ENCODE data around the gene RALA.

RALA gene, protein sequence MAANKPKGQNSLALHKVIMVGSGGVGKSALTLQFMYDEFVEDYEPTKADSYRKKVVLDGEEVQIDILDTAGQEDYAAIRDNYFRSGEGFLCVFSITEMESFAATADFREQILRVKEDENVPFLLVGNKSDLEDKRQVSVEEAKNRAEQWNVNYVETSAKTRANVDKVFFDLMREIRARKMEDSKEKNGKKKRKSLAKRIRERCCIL

DNA sequence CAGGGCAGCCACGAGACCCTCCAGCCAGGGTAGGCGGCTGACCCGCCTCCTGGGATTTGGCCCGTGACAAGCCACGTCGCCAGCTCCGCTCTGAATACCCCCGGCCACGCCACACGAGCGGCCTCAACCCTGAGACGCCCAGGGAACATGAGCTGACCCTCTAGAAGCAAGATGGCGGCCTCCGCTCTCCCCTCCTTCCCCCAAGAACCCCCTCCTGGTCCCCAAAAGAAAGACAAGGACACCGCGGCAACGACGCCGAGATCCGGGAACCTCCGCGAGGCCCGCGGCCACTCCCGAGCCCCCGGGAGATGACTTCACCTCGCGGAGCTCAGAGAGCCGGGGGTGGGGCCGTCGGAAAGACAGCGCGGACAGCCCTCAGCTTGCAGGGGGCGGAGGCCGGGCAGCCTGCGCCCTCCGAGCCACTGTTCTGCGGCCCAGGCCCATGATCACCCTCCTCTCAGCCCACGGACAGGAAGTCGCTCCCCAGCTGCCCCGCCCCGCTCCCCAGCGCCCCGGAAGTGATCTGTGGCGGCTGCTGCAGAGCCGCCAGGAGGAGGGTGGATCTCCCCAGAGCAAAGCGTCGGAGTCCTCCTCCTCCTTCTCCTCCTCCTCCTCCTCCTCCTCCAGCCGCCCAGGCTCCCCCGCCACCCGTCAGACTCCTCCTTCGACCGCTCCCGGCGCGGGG is at the start of gene RALA:
TSS of gene RALA (plus strand) at position 526 of the 685 bp plus-strand sequence. CDS start 63,096 bp downstream, outside the sequence.
- peak; percentile 76 to 84 for DNase-seq (ENCODE audit: extremely low read depth in 1 of 2, low read depth in 1 of 2)

DNA sequence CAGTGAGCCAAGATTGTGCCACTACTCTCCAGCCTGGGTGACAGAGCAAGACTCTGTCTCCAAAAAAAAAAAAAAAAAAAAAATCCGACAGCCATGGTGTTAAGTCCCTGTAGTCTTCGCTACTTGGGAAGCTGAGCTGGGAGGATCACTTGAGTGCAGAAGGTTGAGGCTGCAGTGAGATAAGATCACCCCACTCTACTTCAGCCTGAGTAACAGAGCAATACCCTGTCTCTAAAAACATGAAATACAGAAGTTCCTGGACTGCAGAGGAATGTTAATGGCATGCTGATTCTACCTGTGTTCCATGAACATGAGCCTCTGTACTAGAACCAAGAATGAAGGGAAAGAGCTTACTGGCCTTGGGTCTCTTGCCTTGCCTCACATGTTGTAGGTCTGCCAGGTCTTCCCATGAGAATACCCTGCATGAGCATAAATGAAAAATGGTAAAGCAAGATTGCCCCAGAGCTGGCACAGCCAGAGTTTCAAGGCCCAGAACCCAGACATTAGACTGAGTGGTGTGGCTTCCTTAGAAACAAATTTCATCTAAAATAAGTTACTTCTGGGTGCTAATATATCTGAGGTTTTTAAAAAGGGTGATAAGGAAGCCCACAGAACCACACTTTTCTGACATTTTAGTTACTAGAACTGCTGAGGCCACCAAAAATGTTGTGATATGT is 48.6 kb upstream of the RALA start:
- no peak for DNase-seq (ENCODE audit: extremely low read depth in 1 of 2, low read depth in 1 of 2)

DNA sequence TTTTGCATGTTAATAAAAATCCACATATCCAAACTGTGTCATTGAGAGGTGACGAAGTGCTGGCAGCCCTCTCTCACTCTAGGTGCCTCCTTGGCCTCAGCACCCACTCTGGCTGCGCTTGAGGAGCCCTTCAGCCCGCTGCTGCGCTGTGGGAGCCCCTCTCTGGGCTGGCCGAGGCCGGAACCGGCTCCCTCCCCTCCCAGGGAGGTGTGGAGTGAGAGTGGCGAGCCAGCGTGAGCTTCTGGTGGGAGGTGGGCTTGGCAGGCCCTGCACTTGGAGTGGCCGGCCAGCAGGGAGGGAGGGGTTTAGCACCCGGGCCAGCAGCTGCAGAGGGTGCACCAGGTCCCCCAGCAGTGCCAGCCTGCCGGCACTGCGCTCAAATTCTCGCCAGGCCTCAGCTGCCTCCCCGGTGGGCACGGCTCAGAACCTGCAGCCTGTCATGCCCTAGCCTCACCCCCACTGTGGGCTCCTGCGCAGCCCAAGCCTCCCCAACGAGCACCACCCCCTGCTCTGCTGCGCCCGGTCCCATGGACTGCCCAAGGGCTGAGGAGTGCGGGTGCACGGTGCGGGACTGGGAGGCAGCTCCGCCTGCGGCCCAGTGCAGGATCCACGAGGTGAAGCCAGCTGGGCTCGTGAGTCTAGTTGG is 46.0 kb upstream of the RALA start:
- no peak for DNase-seq (ENCODE audit: extremely low read depth in 1 of 2, low read depth in 1 of 2)

DNA sequence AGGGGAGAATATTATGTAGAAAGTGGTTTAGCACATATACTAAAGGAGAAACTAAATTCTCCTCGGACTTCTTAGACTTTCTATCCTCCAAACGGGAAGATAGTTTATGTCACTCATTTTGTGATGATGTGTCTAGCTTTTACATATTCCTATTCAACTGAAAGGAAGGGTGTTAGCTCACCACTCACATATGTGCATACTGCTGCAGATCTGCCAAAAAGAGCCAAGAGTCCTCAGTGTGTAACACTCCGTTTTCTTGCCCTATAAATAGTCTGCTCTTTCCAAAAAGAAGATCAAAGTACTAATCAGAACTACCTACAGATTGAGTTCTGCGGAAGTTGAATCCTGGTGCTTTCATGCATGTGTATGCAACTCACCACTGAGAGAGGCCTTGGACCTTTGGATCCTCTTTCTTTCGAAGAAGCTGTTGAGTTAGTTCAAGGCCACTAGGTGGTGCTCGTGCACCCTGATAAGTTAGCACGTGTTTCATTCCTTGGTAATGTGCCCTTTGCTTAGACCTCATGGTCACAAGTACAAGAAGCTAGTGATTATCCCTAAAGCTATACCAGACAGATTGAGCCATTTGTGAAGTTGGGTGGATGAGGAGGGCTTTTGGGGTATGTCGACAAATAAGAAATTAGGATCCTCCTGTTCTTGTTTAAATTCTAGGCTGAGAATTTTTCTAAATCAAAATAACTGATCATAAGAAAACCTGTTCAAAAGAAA is 43.1 kb upstream of the RALA start:
- peak; percentile 43 to 57 for DNase-seq (ENCODE audit: extremely low read depth in 1 of 2, low read depth in 1 of 2)

DNA sequence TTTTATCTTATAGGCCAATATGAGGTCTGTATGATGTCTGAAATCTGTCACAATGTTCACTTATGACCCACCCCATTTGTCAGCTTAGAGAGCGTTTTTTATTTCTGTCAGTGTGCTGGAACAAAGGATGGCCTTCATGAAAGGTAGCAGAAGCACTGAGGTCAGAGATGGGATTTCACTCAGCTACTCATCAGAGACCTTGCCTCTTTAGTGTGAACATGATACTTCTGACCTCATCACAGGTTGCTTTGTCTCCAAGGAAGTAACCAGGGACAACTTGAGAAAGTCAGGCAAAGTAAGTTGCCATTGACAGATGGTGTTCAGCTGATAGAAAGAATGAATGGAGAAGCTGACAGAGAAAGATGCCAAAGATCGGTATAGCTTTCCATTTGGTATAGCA is 40.8 kb upstream of the RALA start:
- no peak for DNase-seq (ENCODE audit: extremely low read depth in 1 of 2, low read depth in 1 of 2)

DNA sequence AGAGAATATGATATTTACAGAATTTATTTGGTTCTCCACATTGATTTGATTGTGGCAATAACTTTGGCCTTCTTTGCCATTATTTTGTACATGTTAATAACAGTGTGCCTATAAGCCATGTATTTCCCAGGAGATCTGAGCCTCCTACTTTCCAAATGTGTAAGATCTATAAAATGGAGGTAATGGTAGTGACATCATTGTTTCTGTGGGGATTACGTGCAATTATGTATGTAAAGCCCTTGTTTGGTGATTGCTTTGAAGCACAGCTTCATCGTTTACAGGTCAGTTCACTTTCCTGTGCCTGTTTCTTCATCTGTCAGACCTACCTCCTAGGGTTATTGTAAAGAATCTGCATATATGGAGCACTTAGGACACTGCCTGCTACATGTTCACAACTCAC is 39.8 kb upstream of the RALA start:
- DNase-seq (ENCODE audit: extremely low read depth in 1 of 2, low read depth in 1 of 2) = no peak

DNA sequence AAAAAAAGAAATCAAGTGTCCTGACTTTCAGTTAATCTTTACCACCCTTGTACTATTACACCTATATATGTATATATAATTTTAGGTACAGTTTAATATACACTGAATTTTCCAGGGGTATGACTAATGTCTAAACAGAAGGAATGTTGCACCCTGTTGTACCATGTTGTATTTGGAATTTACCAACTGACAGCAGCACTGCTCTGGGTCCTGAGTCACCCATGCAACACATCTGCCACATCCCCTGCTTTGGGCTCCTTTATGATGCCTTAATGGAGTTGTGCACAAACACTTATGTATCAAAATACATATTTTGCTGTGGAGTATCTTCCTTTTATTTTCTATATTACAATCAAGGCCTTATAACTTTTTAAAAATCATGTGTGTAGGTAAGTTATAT is 36.0 kb upstream of the RALA start:
- no peak for DNase-seq (ENCODE audit: extremely low read depth in 1 of 2, low read depth in 1 of 2)

DNA sequence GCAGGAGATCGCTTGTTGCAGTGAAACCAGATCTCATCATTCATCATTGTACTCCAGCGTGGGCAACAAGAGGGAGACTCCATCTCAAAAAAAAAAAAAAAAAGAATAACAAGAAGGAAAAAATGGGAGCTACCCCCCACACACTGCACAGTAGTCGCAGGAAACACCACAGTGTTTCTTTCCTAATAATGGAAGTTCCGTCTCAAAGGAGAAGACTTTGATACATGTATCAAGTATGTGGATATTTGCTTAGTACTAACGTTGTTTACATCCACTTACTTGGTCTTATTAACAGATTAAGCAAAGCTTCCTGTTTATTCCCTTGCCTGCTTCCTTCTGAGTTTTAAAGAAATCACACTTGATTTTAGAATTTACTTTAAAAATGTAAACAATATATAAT is 35.0 kb upstream of the RALA start:
- DNase-seq (ENCODE audit: extremely low read depth in 1 of 2, low read depth in 1 of 2) = no peak

DNA sequence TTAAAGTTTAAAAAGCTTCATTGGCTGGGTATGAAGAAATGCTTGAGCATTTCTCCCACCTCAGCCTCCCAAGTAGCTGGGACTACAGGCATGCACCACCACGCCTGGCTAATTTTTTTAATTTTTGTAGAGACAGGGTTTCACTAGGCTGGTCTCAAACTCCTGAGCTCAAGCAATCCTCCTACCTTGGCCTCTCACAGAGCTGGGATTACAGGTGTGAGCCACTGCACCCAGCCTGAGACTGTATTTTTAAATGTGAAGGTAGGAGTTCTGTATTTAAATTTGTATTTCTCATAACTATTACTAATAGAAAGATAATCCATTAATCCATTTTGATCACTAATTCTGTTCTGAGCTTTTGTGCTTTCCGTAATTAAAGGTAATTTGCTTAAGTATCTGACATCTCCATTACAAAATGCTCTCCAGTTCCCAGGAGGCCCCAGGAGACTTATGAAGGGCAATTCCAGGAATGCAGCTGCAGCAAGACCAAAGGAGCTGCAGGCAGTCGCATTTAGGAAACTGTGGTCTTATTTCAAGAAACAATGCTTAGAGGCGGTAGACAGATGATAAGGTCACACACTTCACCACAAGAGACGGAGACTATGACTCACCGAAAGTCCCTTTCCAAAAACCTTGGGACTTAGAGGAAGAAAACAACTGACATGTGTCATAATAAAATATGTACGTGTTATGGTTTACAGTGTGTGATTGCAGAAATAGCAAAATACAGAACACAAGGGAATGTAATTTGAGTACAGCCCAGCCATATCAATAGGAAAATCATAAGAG is 33.9 kb upstream of the RALA start:
- peak in 1 of 2 donors; percentile 34 for DNase-seq (ENCODE audit: extremely low read depth in 1 of 2, low read depth in 1 of 2)

DNA sequence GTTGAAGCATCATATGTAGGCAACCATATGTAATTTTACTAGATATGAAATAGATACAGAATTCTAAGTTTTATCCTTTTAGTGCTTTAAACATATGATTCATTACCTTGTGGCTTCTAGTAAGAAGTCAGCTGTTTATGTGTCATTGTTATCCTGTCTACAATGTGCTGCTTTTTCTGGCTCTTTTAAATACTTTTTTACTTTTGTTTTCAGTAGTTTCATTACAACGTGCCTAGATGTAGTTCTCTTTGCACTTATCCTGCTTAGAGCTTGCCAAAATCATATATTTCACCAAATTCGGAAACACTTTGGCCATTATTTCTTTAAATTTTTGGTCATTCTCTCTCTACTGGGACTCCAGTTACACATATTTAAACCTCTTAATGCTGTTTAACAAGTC is 30.8 kb upstream of the RALA start:
- DNase-seq (ENCODE audit: extremely low read depth in 1 of 2, low read depth in 1 of 2) = no peak

DNA sequence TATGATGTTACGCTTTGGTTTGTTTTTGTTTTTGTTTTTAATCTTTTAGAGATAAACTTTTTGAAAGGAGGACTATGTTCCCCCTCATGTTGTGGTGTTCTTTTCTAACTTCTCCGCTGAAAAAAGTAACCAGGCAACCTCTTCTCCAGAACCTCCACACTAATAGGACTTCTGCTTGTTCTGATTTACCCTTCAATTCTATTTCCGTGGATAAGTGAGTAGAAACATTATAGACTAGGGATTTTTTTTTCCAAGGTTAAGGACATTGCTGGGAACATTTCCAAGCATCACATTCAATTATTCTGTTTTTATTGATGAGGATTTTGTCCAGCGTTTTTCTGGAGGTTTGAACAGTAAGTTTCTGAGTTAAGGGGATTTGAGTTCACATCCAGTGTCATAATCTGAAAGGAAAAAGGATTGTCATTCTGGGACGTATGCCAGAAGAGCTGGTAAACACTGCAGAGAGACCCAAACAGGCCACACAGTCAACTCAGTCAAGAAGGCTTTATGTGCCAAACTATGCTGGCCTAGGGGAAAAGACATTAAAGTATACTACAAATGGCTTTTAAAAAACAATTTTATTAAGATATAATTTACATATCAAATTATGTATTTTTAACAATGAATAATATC is 28.3 kb upstream of the RALA start:
- DNase-seq (ENCODE audit: extremely low read depth in 1 of 2, low read depth in 1 of 2) = no peak

DNA sequence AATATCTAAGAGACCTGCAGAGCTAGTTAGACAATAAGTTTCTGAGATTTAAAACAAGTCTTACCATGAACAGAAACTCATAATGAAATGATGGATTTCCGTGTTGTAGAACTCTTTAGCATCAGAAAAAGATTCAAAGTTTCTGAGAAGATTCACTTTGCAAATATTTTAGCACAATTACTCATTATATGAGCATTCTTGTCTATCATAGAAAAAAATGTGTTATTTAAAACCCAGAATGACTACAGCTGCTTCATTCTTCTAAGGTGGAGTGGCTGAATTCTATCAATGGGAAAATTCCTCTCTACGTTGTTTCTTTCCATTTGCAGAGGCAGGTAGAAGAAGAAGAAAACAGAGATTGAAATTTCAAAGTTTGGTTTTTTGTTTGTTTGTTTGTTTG is 21.0 kb upstream of the RALA start:
- no peak for DNase-seq (ENCODE audit: extremely low read depth in 1 of 2, low read depth in 1 of 2)

DNA sequence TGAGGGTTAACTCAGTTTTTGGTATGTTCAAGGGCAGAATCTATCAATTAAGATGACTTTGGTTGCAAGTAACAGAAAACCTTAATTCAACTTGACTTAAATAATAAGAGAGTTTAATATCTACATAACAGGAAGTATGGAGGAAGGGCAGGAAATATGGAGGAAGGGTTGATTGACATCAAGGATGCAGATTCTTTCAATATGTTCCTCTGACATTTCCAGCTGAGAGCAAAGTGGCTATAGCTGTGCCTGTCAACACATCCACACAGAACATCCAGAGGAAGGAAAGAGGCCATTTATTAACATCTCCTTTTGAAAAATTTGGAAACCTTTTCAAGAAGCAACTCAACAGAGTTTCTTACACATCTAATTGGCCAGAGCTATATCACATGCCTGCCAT is 19.4 kb upstream of the RALA start:
- no peak for DNase-seq (ENCODE audit: extremely low read depth in 1 of 2, low read depth in 1 of 2)

DNA sequence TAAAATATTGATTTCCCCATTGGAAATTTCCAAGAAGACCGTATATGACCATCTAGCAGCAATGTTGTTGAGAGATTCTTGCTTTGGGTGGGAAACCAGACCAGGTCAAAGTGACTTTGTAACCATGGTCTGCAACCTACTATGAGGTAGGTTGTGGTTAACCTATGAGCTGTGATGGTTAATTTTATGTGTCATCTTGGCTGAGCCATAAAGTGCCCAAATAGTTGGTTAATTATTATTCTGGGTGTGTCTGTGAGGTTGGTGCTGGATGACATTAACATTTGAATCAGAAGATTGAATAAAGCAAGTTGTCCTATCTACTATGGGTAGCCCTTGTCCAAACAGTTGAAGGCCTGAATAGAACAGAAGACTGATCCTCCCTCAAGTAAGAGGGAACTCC is 18.3 kb upstream of the RALA start:
- no peak for DNase-seq (ENCODE audit: extremely low read depth in 1 of 2, low read depth in 1 of 2)

DNA sequence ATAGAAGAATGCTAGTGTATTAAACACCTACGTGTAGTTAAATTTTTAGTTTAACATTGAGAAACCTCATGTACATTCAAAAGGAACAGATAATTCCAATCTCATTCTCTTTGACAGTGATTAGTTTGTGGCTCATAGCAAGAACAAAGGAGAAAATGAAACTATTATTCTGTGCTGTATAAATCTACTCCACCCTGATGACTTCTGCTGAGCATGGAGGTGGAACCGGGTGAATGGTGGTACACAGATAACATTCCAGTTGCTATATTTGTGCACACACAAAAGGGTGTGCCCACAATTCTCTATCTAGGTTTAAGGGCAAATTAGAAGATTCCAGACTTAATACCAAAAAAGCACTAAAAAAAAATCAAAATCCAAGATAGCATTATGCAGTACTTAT is 17.0 kb upstream of the RALA start:
- no peak for DNase-seq (ENCODE audit: extremely low read depth in 1 of 2, low read depth in 1 of 2)

DNA sequence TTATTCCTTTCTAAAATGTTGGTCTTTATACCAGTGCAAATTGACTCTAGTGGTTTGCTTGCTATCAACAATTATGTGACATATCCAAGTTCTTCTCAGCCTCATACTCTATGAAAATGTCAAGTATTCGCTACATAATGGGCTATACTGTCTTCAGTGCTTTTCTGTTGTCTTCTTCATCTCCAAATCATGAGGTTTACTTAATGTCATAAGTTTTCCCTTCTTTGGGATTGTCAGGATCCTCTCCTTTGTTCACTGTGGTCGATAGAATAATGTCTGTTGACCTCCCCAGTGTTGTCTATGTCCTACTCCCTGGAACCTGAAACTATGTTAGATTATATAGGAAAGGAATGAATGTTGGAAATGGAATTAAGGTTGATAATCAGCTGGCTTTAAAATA is 16.4 kb upstream of the RALA start:
- no peak for DNase-seq (ENCODE audit: extremely low read depth in 1 of 2, low read depth in 1 of 2)

DNA sequence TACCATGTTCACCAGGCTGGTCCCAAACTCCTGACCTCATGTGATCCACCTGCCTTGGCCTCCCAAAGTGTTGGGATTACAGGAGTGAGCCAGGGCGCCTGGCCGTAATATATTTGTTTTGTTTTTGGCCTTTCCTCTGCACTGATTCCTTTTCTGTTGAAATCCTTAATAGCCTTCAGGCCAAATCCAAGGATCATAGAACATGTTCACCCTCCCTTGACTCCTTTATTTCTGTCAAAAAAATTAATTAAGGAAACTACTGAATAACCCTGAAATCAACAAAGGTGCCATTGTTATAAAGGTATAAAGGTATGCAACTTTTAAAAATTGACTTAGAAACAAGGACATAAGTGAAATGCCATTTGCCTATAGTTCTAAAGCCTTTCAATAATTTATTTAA is 15.5 kb upstream of the RALA start:
- DNase-seq (ENCODE audit: extremely low read depth in 1 of 2, low read depth in 1 of 2) = no peak

DNA sequence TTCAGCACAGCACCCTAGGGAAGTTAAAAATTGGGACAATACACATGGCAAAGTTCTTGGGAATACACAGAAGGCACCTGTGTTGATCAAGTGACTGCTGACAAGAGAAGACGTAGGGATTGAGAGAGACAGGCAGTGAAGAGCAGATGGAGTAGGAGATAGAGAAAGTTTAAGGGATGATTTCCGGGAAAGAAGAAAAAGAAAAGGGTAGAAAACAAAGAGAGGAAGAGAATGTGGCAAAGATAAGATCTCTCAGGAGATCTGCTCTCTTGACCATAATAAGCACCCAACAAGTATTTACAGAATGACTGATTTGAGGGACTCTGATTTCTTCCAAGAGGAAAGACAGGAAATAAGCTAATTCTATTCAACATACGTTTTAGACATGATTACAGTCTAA is 15.1 kb upstream of the RALA start:
- DNase-seq (ENCODE audit: extremely low read depth in 1 of 2, low read depth in 1 of 2) = no peak

DNA sequence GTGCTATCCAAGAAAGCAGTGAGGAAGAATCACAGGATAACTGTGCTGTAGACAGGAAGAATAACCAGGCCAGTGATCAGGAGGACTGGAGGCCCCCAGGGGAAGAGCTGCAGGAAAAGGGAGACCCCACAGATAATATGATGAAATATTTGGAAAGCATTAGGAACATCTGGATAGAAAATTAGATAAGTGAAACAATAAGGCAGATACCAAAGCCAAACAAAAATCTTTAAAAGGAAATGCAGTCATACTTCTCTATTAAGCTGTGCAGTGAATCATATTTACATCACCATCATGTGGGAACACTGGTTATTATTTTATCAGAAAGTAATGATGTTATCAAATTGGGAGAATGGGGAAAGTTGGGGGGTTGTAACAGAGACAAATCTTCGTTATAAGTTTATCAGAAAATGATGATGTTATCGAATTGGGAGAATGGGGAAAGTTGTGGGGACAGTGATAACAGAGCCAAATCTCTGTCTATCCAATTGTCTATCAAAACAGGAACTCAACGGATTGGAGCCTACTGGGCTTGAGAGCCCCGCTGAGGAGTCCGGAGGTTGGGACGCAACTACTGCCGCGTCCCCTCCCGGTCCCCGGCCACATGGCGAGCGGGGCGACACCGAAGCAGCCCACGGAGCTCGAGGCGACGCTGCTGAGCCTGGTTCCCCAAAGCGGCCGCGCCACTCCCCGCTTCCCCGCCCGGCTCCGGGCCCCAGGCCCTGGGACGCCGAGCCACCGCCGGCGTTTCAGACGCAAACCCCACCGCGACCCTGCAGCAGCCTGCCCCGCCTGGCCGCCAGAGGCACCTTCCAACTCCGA is 14.0 kb upstream of the RALA start:
- DNase-seq (ENCODE audit: extremely low read depth in 1 of 2, low read depth in 1 of 2) = no peak
